Fibroblast of lung (primary cell): ENCODE measurements around the gene JMY. TPM values are rescaled to one million over a fixed set of nuclear protein-coding genes. Genes with fewer than 3 reads are reported as not detected.
A peak's percentile ranks its signal among the peaks of the same experiment; 100 is the strongest.

Experiments used
- DNase-seq, 2 donors: peaks; one replicate each; pipeline versions ENCODE4 v3.0.0 to v3.0.0-alpha.2; 2010; ENCODE audit warnings: low read depth in 2 of 2
- H2AFZ ChIP-seq: 2 replicates; pipeline ENCODE4 v1.5.1; 2012; ENCODE audit warnings: low read length, control low read depth, inconsistent platforms
- H3K27ac ChIP-seq: 2 replicates; pipeline ENCODE4 v1.5.1; 2011; ENCODE audit warnings: low read length, control low read depth; ENCODE audit not compliant: insufficient read depth
- H3K27me3 ChIP-seq: 2 replicates; pipeline ENCODE4 v1.5.1; 2011; ENCODE audit warnings: mild to moderate bottlenecking, low read length; ENCODE audit not compliant: control insufficient read depth, insufficient read depth
- H3K36me3 ChIP-seq: 2 replicates; pipeline ENCODE4 v1.5.1; 2011; ENCODE audit warnings: low read length; ENCODE audit not compliant: control insufficient read depth, insufficient read depth
- H3K4me1 ChIP-seq: 2 replicates; pipeline ENCODE4 v1.5.1; 2011; ENCODE audit warnings: low read length; ENCODE audit not compliant: control insufficient read depth, insufficient read depth; ENCODE audit errors: extremely low read depth
- H3K4me2 ChIP-seq: 2 replicates; pipeline ENCODE4 v1.5.1; 2011; ENCODE audit warnings: low read length, control low read depth; ENCODE audit not compliant: insufficient read depth; ENCODE audit errors: extremely low read depth
- H3K4me3 ChIP-seq, 4 experiments: fragments of 200-600 bp in 1 of 4; sonication (generic) in 1 of 4; replicated peaks in 1 of 4; 2 replicates each; pipeline ENCODE4 v1.5.1; 2011 to 2016; ENCODE audit warnings: low read length in 4 of 4, low read depth in 3 of 4, mild to moderate bottlenecking in 3 of 4, control low read depth in 2 of 4, inconsistent platforms in 1 of 4, mixed read lengths in 1 of 4; ENCODE audit not compliant: insufficient read depth in 1 of 4; ENCODE audit errors: control extremely low read depth in 1 of 4
- H3K79me2 ChIP-seq: 2 replicates; pipeline ENCODE4 v1.5.1; 2012; ENCODE audit warnings: mild to moderate bottlenecking, low read length, inconsistent platforms; ENCODE audit not compliant: control insufficient read depth, insufficient read depth
- H3K9ac ChIP-seq: 2 replicates; pipeline ENCODE4 v1.5.1; 2011; ENCODE audit warnings: mild to moderate bottlenecking, low read length, control low read depth; ENCODE audit not compliant: insufficient read depth
- H3K9me3 ChIP-seq: 2 replicates; pipeline ENCODE4 v1.5.1; 2012; ENCODE audit warnings: low read depth, low read length; ENCODE audit not compliant: control insufficient read depth, insufficient read depth
- H4K20me1 ChIP-seq: 2 replicates; pipeline ENCODE4 v1.5.1; 2011; ENCODE audit warnings: low read length; ENCODE audit not compliant: control insufficient read depth, insufficient read depth; ENCODE audit errors: extremely low read depth
- EZH2 ChIP-seq: IDR thresholded peaks from 2 replicates; pipeline ENCODE4 v1.5.1; 2012; ENCODE audit warnings: low read length, control low read depth, mild to moderate bottlenecking; ENCODE audit errors: missing control alignments
- polyA plus RNA-seq, 2 donors: library from polyadenylated mRNA; depleted of rRNA in 1 of 2; stranded (reverse) in 1 of 2; unstranded in 1 of 2; fragments of >200 nt; gene quantifications; 2 replicates each; pipeline ENCODE4 v1.2.1, GENCODE V29; 2011 to 2012; ENCODE audit warnings: missing spikeins in 1 of 2
- total RNA-seq: library from RNA; depleted of rRNA; stranded (reverse); fragments of >200 nt; gene quantifications from 2 replicates; pipeline ENCODE4 v1.2.1, GENCODE V29; 2014
- TF ChIP-seq, protein P1 (sequence below), 2 donors: IDR thresholded peaks in 1 of 2; conservative IDR thresholded peaks in 1 of 2; 1 replicate in 1 of 2; 2 replicates in 1 of 2; pipeline ENCODE4 v1.5.1; 2011 to 2012; ENCODE audit warnings: low read length in 2 of 2, control low read depth in 1 of 2, inconsistent platforms in 1 of 2, low read depth in 1 of 2, mild to moderate bottlenecking in 1 of 2

JMY gene
- total and polyA plus RNA-seq, 2 donors (not counting 1 experiment from before 2014, with no cell fraction given), result 4.1 to 27.2 TPM

DNA sequence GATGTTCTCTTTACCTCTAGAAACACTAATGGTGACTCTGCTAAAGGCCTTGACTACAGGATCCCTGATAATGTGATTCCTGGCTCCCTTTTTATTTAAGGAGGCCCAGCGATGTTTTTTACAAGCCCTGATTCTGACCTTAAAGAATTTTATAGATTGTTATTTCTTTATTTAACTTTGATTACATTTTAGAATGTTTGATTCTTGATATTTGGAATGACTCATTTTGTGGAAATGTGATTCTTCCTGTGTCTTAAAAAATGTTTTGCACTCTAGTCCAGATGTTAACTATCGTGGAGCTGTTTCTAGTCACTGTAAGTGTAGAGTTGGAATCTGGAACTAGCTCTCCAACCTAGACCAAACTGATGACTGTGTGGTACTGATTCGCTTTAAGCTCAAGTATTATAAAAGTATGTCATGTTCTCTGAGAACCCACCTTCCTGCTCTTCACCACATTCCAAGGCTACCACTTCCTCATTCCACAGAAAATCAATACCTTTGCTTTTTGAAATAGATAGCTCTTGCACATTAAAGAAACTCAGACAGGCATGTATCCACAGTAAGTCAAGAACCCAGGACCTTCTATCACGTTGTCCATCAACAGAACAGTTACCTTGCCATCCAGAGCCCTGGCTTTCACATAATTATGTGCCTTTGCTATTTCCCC is 65.2 kb downstream of the JMY start:
- Histone ChIP-seq H3K79me2 (no peaks in the 10 kb centered on the region), H2AFZ (no peak overlapping the region), H3K4me3 (no peak overlapping the region), H3K27me3 (no peaks in the 10 kb centered on the region), H3K4me2 (no peak overlapping the region), H3K27ac (no peak overlapping the region), H3K4me1 (no peaks in the 10 kb centered on the region), H3K9ac (no peak overlapping the region), H3K36me3 (no peaks in the 10 kb centered on the region), H4K20me1 (no peaks in the 10 kb centered on the region), H3K9me3 (no peaks in the 10 kb centered on the region)
- peak; percentile 51 to 57 for DNase-seq
- TF ChIP-seq, protein P1, sequence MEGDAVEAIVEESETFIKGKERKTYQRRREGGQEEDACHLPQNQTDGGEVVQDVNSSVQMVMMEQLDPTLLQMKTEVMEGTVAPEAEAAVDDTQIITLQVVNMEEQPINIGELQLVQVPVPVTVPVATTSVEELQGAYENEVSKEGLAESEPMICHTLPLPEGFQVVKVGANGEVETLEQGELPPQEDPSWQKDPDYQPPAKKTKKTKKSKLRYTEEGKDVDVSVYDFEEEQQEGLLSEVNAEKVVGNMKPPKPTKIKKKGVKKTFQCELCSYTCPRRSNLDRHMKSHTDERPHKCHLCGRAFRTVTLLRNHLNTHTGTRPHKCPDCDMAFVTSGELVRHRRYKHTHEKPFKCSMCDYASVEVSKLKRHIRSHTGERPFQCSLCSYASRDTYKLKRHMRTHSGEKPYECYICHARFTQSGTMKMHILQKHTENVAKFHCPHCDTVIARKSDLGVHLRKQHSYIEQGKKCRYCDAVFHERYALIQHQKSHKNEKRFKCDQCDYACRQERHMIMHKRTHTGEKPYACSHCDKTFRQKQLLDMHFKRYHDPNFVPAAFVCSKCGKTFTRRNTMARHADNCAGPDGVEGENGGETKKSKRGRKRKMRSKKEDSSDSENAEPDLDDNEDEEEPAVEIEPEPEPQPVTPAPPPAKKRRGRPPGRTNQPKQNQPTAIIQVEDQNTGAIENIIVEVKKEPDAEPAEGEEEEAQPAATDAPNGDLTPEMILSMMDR (conservative IDR thresholded peaks at IDR 0.05 in 1 of 2, IDR thresholded peaks at IDR 0.05 in 1 of 2; ENCODE audit: low read depth in 1 of 2, low read length in 2 of 2), result no peak
- TF ChIP-seq EZH2, result no peak

DNA sequence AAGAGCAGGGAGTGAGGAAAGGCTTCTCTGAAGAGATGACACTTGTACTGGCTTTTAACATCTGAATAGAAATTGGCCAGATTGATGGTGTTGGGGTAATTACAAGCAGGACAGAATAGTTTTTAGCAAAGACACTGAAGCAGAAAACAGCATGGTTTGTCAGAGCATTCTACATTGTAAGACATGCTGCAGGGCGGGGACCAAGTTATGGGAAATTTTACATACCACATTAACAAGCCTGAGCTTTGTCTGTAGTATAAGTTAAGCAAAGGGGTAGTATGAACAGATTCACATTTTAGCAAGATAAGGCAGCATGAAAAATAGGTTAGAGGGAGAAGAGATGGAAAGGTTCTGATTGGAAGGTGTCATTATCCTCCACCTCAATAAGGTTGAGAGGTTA is 66.5 kb downstream of the JMY start:
- no peaks in the 10 kb centered on the region for H3K79me2 ChIP-seq
- H3K9me3 ChIP-seq, result no peaks in the 10 kb centered on the region
- H3K4me2 ChIP-seq, result no peak overlapping the region
- H3K9ac ChIP-seq, result no peak overlapping the region
- no peaks in the 10 kb centered on the region for H3K27me3 ChIP-seq
- H2AFZ ChIP-seq, result no peak overlapping the region
- no peak overlapping the region for H3K27ac ChIP-seq
- no peak for DNase-seq
- H4K20me1 ChIP-seq, result no peaks in the 10 kb centered on the region
- no peaks in the 10 kb centered on the region for H3K36me3 ChIP-seq
- H3K4me1 ChIP-seq, result no peaks in the 10 kb centered on the region
- TF ChIP-seq, protein P1 (conservative IDR thresholded peaks at IDR 0.05 in 1 of 2, IDR thresholded peaks at IDR 0.05 in 1 of 2; ENCODE audit: low read depth in 1 of 2, low read length in 2 of 2), result no peak
- no peak for TF ChIP-seq EZH2
- no peak overlapping the region for H3K4me3 ChIP-seq

DNA sequence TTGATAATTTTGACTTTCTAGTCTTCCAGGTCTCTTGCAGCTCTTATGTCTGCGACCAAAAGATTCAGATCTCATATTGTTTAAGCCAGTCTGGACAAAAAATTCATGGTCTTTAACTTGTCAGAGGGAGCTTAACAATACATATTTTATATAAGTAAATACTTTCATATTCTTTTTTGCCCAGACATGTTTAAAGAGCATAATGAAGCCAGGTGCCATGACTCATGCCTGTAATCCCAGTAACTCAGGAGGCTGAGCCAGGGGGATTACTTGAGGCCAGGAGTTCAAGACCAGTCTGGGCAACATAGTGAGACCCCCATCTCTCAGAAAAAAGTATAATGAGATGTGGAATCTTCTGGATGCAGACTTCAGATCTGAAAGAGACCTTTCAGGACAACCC is 69.8 kb downstream of the JMY start:
- Histone ChIP-seq H3K9me3 (no peaks in the 10 kb centered on the region), H3K4me1 (no peaks in the 10 kb centered on the region), H3K27me3 (no peaks in the 10 kb centered on the region), H3K4me3 (no peak overlapping the region), H2AFZ (no peak overlapping the region), H3K4me2 (no peak overlapping the region), H3K27ac (no peak overlapping the region), H4K20me1 (no peaks in the 10 kb centered on the region), H3K9ac (no peak overlapping the region), H3K79me2 (no peaks in the 10 kb centered on the region), H3K36me3 (no peaks in the 10 kb centered on the region)
- no peak for TF ChIP-seq EZH2
- TF ChIP-seq, protein P1 (conservative IDR thresholded peaks at IDR 0.05 in 1 of 2, IDR thresholded peaks at IDR 0.05 in 1 of 2; ENCODE audit: low read depth in 1 of 2, low read length in 2 of 2), result no peak
- DNase-seq, result no peak
